Caco-2 (cell line): ENCODE measurements around the gene CEP19. TPM values are rescaled to one million over a fixed set of nuclear protein-coding genes. Genes with fewer than 3 reads are reported as not detected.

Experiments used
- BruUV-seq: library from RNA; stranded (reverse); fragments of 400-500 nt; replicated peaks from 2 replicates; lab custom pipeline; 2021; lab: Mats Ljungman, UMichigan
- CTCF ChIA-PET: fragments of 300-600 bp; sonication (Branson Sonifier 250); formaldehyde crosslinking; loops from one replicate; lab custom pipeline; 2022; ENCODE audit warnings: antibody characterized with exemption; lab: Charles Lee
- POLR2A ChIA-PET: fragments of 300-600 bp; sonication (Branson Sonifier 250); formaldehyde crosslinking; loops from one replicate; lab custom pipeline; 2022; ENCODE audit warnings: antibody characterized with exemption; lab: Charles Lee
- DNase-seq, 2 experiments: peaks; one replicate each; pipeline versions ENCODE4 v3.0.0 to v3.0.0-alpha.2; 2020 to 2022
- H3K27me3 ChIP-seq: replicated peaks from 2 replicates; pipeline ENCODE4 v1.6.0; 2011; ENCODE audit warnings: low read length; ENCODE audit not compliant: control insufficient read depth, insufficient read depth
- H3K36me3 ChIP-seq: 2 replicates; pipeline ENCODE4 v1.5.1; 2011; ENCODE audit warnings: low read length; ENCODE audit not compliant: control insufficient read depth, insufficient read depth
- H3K4me1 ChIP-seq: fragments of 250-450 bp; sonication (Bioruptor Pico); 2 replicates; pipeline ENCODE4 v1.5.1; 2020; ENCODE audit warnings: mild to moderate bottlenecking
- H3K4me3 ChIP-seq: 2 replicates; pipeline ENCODE4 v1.5.1; 2011; ENCODE audit warnings: low read depth, mild to moderate bottlenecking, control low read depth, low read length
- H3K9me3 ChIP-seq: fragments of 250-450 bp; sonication (Bioruptor Pico); 2 replicates; pipeline ENCODE4 v1.5.1; 2020; ENCODE audit warnings: mild to moderate bottlenecking, moderate library complexity
- H3K27ac Mint-ChIP-seq: one replicate; pipeline ENCODE4 v1.8.0; 2022; ENCODE audit warnings: mixed read lengths; ENCODE audit not compliant: unreplicated experiment
- H3K27me3 Mint-ChIP-seq: one replicate; pipeline ENCODE4 v1.8.0; 2022; ENCODE audit warnings: mixed read lengths; ENCODE audit not compliant: insufficient read depth, unreplicated experiment
- H3K36me3 Mint-ChIP-seq: one replicate; pipeline ENCODE4 v1.8.0; 2022; ENCODE audit warnings: mild to moderate bottlenecking, mixed read lengths; ENCODE audit not compliant: insufficient read depth, unreplicated experiment
- H3K4me1 Mint-ChIP-seq: one replicate; pipeline ENCODE4 v1.8.0; 2022; ENCODE audit warnings: low read depth, mixed read lengths; ENCODE audit not compliant: unreplicated experiment
- H3K4me3 Mint-ChIP-seq: one replicate; pipeline ENCODE4 v1.8.0; 2022; ENCODE audit warnings: mild to moderate bottlenecking, moderate library complexity, mixed read lengths; ENCODE audit not compliant: unreplicated experiment
- H3K9me3 Mint-ChIP-seq: one replicate; pipeline ENCODE4 v1.8.0; 2022; ENCODE audit warnings: mixed read lengths; ENCODE audit not compliant: unreplicated experiment
- intact Hi-C: fragments of 100-400 bp; cut with micrococcal nuclease; formaldehyde crosslinking; loops from one replicate; pipeline ENCODE4 v1.10.0; 2022; ENCODE audit not compliant: unreplicated experiment
- total RNA-seq: library from RNA; stranded (reverse); gene quantifications from 2 replicates; pipeline ENCODE4 v1.2.3, GENCODE V29; 2022
- TF ChIP-seq, protein P1 (sequence below), 2 experiments: fragments of 200-600 bp in 1 of 2; IDR thresholded peaks; 1 replicate in 1 of 2; 2 replicates in 1 of 2; pipeline versions ENCODE4 v1.5.1 to v1.8.0; 2011 to 2022; ENCODE audit warnings: antibody characterized with exemption in 1 of 2, control low read depth in 1 of 2, inconsistent platforms in 1 of 2, low read depth in 1 of 2, low read length in 1 of 2, mild to moderate bottlenecking in 1 of 2, moderate library complexity in 1 of 2; ENCODE audit not compliant: insufficient read depth in 1 of 2, severe bottlenecking in 1 of 2, unreplicated experiment in 1 of 2

Gene CEP19
- total RNA-seq, 1 experiment from 2014 or later, result 1.7 TPM

DNA sequence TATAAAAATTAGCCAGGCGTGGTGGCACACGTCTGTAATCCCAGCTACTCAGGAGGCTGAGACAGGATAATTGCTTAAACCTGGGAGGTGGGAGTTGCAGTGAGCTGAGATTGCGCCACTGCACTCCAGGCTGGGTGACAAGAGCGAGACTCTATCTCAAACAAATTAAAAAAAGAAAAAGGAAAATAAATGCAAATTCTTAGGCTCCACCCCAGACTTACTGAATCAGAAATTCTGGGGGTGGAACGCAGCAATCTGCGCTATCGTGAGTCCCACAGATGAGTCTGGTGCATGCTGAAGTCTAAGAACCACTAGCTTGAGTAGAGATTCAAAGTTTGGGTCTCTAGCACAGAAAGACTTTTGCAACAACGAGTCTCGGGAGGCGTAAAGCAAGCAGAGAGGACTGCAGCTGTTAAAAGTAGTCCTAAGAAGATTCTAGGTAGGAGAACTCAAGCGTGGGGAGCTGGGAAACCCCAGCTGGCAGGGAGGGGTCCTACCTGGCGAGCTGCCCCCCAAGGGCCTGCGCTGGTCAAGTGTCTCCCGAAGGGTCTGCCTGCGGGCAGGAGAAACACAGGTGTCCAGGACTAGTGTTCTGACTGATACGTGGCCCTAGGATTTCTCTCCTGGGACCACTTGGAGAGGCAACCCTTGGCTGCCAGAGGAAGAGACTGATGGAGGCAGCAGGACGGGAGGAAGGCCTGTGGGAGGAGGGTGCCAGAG lies 21.9 kb downstream of the CEP19 start:
- no peaks in the 10 kb centered on the region for H3K4me1 ChIP-seq
- DNase-seq, result no peak
- Mint-ChIP-seq H3K4me1 (no peaks in the 10 kb centered on the region), H3K27ac (no peak overlapping the region), H3K9me3 (no peaks in the 10 kb centered on the region), H3K4me3 (no peak overlapping the region), H3K27me3 (no peaks in the 10 kb centered on the region), H3K36me3 (no peaks in the 10 kb centered on the region)
- H3K4me3 ChIP-seq, result no peak overlapping the region
- H3K9me3 ChIP-seq, result no peaks in the 10 kb centered on the region
- H3K36me3 ChIP-seq, result no peaks in the 10 kb centered on the region
- TF ChIP-seq, protein P1, sequence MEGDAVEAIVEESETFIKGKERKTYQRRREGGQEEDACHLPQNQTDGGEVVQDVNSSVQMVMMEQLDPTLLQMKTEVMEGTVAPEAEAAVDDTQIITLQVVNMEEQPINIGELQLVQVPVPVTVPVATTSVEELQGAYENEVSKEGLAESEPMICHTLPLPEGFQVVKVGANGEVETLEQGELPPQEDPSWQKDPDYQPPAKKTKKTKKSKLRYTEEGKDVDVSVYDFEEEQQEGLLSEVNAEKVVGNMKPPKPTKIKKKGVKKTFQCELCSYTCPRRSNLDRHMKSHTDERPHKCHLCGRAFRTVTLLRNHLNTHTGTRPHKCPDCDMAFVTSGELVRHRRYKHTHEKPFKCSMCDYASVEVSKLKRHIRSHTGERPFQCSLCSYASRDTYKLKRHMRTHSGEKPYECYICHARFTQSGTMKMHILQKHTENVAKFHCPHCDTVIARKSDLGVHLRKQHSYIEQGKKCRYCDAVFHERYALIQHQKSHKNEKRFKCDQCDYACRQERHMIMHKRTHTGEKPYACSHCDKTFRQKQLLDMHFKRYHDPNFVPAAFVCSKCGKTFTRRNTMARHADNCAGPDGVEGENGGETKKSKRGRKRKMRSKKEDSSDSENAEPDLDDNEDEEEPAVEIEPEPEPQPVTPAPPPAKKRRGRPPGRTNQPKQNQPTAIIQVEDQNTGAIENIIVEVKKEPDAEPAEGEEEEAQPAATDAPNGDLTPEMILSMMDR (IDR thresholded peaks at IDR 0.05; ENCODE audit: insufficient read depth in 1 of 2, low read depth in 1 of 2, low read length in 1 of 2, severe bottlenecking in 1 of 2, unreplicated experiment in 1 of 2), result no peak
- no peaks in the 10 kb centered on the region for H3K27me3 ChIP-seq
- intact Hi-C loops, result no loop called here
- BruUV-seq, result no TSS peak
- ChIA-PET POLR2A (no interaction called here), CTCF (interaction anchor here (0.6 kb wide), 1 partner anchor 161 kb away, joined by 3 read pairs; no protein-coding TSS in a partner anchor)

DNA sequence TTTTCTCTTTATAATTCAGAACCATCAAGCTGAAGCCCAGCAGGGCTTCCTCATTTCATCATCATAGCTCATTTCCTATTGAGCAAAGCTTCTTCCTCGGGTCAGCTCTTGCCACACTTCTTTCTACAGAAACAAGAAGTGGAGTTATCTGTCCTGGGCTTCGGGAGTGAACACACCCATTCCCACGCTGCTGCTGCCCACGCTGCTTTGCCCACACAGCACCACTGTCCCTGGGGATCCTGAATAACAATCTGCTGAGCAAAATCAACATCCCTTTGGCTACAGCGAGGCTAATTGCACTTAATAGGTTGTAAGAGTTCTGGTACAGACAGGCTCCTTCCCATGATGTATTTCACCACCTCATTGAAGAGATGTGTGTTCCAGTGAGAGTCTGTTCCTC lies 23.7 kb downstream of the CEP19 start:
- ChIA-PET CTCF (no interaction called here), POLR2A (no interaction called here)
- no peaks in the 10 kb centered on the region for H3K9me3 ChIP-seq
- Mint-ChIP-seq H3K27ac (no peak overlapping the region), H3K4me3 (no peak overlapping the region), H3K27me3 (no peaks in the 10 kb centered on the region), H3K9me3 (peaks cover 1% of the 10 kb centered on the region), H3K4me1 (no peaks in the 10 kb centered on the region), H3K36me3 (no peaks in the 10 kb centered on the region)
- H3K36me3 ChIP-seq, result no peaks in the 10 kb centered on the region
- H3K4me1 ChIP-seq, result no peaks in the 10 kb centered on the region
- TF ChIP-seq, protein P1 (IDR thresholded peaks at IDR 0.05; ENCODE audit: insufficient read depth in 1 of 2, low read depth in 1 of 2, low read length in 1 of 2, severe bottlenecking in 1 of 2, unreplicated experiment in 1 of 2), result no peak
- no peaks in the 10 kb centered on the region for H3K27me3 ChIP-seq
- intact Hi-C loops, result no loop called here
- BruUV-seq, result no TSS peak
- no peak overlapping the region for H3K4me3 ChIP-seq
- no peak for DNase-seq

DNA sequence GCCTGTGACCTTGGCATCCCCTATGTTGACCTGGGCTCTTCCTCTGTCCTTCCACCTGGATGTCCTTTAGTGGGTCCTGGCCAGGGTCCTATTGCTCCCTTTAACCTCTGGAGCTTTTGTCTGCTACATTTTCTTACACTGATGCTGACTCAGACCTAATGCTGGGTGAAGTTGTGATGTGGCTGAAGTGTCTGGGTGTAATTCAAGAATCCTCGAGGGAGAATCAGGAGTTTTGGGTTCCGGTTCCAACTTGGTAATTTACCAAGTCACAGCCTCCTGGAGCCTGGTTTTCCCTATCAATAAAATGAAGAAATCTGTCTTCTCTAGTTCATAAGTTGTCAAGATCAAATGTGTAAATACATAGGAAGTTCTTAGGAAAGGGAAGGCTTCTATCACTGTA lies 25.6 kb downstream of the CEP19 start:
- H3K4me1 ChIP-seq, result no peaks in the 10 kb centered on the region
- POLR2A ChIA-PET, result no interaction called here
- H3K27me3 ChIP-seq, result no peaks in the 10 kb centered on the region
- Mint-ChIP-seq H3K4me3 (no peak overlapping the region), H3K27me3 (no peaks in the 10 kb centered on the region), H3K27ac (no peak overlapping the region), H3K36me3 (no peaks in the 10 kb centered on the region), H3K9me3 (peaks cover 9% of the 10 kb centered on the region), H3K4me1 (no peaks in the 10 kb centered on the region)
- CTCF ChIA-PET, result interaction anchor here (2.9 kb wide), 1 partner anchor 77 kb away, joined by 18 read pairs; no protein-coding TSS in a partner anchor
- no peak for DNase-seq
- no peak overlapping the region for H3K4me3 ChIP-seq
- H3K9me3 ChIP-seq, result no peaks in the 10 kb centered on the region
- TF ChIP-seq, protein P1 (IDR thresholded peaks at IDR 0.05; ENCODE audit: insufficient read depth in 1 of 2, low read depth in 1 of 2, low read length in 1 of 2, severe bottlenecking in 1 of 2, unreplicated experiment in 1 of 2), result no peak
- intact Hi-C loops, result no loop called here
- no TSS peak for BruUV-seq
- no peaks in the 10 kb centered on the region for H3K36me3 ChIP-seq
